ENCODE data around the gene KIAA1671.

The KIAA1671 gene

GRCh38 chr22:25030636-25031035 is 78.1 kb downstream of the KIAA1671 start:
- DNase-seq (ENCODE audit: extremely low spot score, insufficient read length, low read depth) (no peak), FAIRE-seq (no peak)

GRCh38 chr22:25032066-25032465 is 79.5 kb downstream of the KIAA1671 start:
- FAIRE-seq (no peak), DNase-seq (ENCODE audit: extremely low spot score, insufficient read length, low read depth) (no peak)

- no peak for FAIRE-seq
- no peak for DNase-seq (ENCODE audit: extremely low spot score, insufficient read length, low read depth)
Measured at GRCh38 chr22:25035715-25036114, 83.2 kb downstream of the KIAA1671 start.

GRCh38 chr22:25038239-25038638 is 85.7 kb downstream of the KIAA1671 start:
- FAIRE-seq (no peak), DNase-seq (ENCODE audit: extremely low spot score, insufficient read length, low read depth) (no peak)

GRCh38 chr22:25038771-25039170 is 86.3 kb downstream of the KIAA1671 start:
- FAIRE-seq (no peak), DNase-seq (ENCODE audit: extremely low spot score, insufficient read length, low read depth) (no peak)

- DNase-seq (ENCODE audit: extremely low spot score, insufficient read length, low read depth) = no peak
Measured at GRCh38 chr22:25039255-25039654, 86.7 kb downstream of the KIAA1671 start.

GRCh38 chr22:25039754-25040153 is 87.2 kb downstream of the KIAA1671 start:
- no peak for DNase-seq (ENCODE audit: extremely low spot score, insufficient read length, low read depth)
- FAIRE-seq = no peak

More at GRCh38 chr22:25039255-25039654, 86.7 kb downstream of the KIAA1671 start:
- no peak for FAIRE-seq

GRCh38 chr22:25045159-25045558 is 92.6 kb downstream of the KIAA1671 start:
- FAIRE-seq = no peak
- DNase-seq (ENCODE audit: extremely low spot score, insufficient read length, low read depth) = no peak

- DNase-seq (ENCODE audit: extremely low spot score, insufficient read length, low read depth) = no peak
- FAIRE-seq = no peak
Measured at GRCh38 chr22:25048071-25048470, 95.6 kb downstream of the KIAA1671 start.

GRCh38 chr22:25048659-25049647 is 96.4 kb downstream of the KIAA1671 start:
- peak; percentile 85 for FAIRE-seq
- DNase-seq (ENCODE audit: extremely low spot score, insufficient read length, low read depth) = peak; percentile 67

- FAIRE-seq (no peak), DNase-seq (ENCODE audit: extremely low spot score, insufficient read length, low read depth) (no peak)
Measured at GRCh38 chr22:25049770-25050169, 97.3 kb downstream of the KIAA1671 start.

- FAIRE-seq (no peak), DNase-seq (ENCODE audit: extremely low spot score, insufficient read length, low read depth) (no peak)
Measured at GRCh38 chr22:25050566-25050965, 98.0 kb downstream of the KIAA1671 start.

- no peak for DNase-seq (ENCODE audit: extremely low spot score, insufficient read length, low read depth)
- FAIRE-seq = no peak
Measured at GRCh38 chr22:25051073-25051472, 98.6 kb downstream of the KIAA1671 start.

- DNase-seq (ENCODE audit: extremely low spot score, insufficient read length, low read depth) = no peak
Measured at GRCh38 chr22:25051983-25052710, 99.6 kb downstream of the KIAA1671 start.

GRCh38 chr22:25053153-25053805 is 100.8 kb downstream of the KIAA1671 start:
- FAIRE-seq (no peak), DNase-seq (ENCODE audit: extremely low spot score, insufficient read length, low read depth) (no peak)

More at GRCh38 chr22:25051983-25052710, 99.6 kb downstream of the KIAA1671 start:
- no peak for FAIRE-seq

GRCh38 chr22:25054943-25055511 is 102.5 kb downstream of the KIAA1671 start:
- FAIRE-seq (no peak), DNase-seq (ENCODE audit: extremely low spot score, insufficient read length, low read depth) (no peak)

GRCh38 chr22:25057013-25057881 is 104.7 kb downstream of the KIAA1671 start:
- DNase-seq (ENCODE audit: extremely low spot score, insufficient read length, low read depth) (no peak), FAIRE-seq (peak; percentile 53)

GRCh38 chr22:25059438-25059837 is 106.9 kb downstream of the KIAA1671 start:
- FAIRE-seq (no peak), DNase-seq (ENCODE audit: extremely low spot score, insufficient read length, low read depth) (no peak)

GRCh38 chr22:25060522-25061071 is 108.1 kb downstream of the KIAA1671 start:
- peak; percentile 24 for FAIRE-seq
- DNase-seq (ENCODE audit: extremely low spot score, insufficient read length, low read depth) = no peak

Data from GM18507 (cell line).